ENCODE data around the gene RAD23A.

Gene RAD23A

GRCh38 chr19:12990431-12990830, 44.8 kb downstream of the RAD23A start:
- no peak for TF ChIP-seq ZFX (IDR thresholded peaks at IDR 0.05; ENCODE audit: borderline replicate concordance)
- no peak for TF ChIP-seq CTCF (IDR thresholded peaks at IDR 0.05)
- H3K27ac ChIP-seq = no peak overlapping the region

- no peak overlapping the region for H3K27ac ChIP-seq
Measured at GRCh38 chr19:12990853-12991252, 45.2 kb downstream of the RAD23A start.

GRCh38 chr19:12991296-12991695, 45.6 kb downstream of the RAD23A start:
- H3K27ac ChIP-seq = no peak overlapping the region
- TF ChIP-seq ZFX (IDR thresholded peaks at IDR 0.05; ENCODE audit: borderline replicate concordance) = no peak
- TF ChIP-seq CTCF (IDR thresholded peaks at IDR 0.05) = no peak

More at GRCh38 chr19:12990853-12991252, 45.2 kb downstream of the RAD23A start:
- TF ChIP-seq CTCF (IDR thresholded peaks at IDR 0.05) = no peak
- no peak for TF ChIP-seq ZFX (IDR thresholded peaks at IDR 0.05; ENCODE audit: borderline replicate concordance)

GRCh38 chr19:12992729-12993128, 47.1 kb downstream of the RAD23A start:
- no peak overlapping the region for H3K27ac ChIP-seq
- TF ChIP-seq CTCF (IDR thresholded peaks at IDR 0.05) (no peak), ZFX (IDR thresholded peaks at IDR 0.05; ENCODE audit: borderline replicate concordance) (no peak)

GRCh38 chr19:12993562-12993961, 47.9 kb downstream of the RAD23A start:
- TF ChIP-seq CTCF (IDR thresholded peaks at IDR 0.05) (no peak), ZFX (IDR thresholded peaks at IDR 0.05; ENCODE audit: borderline replicate concordance) (no peak)
- H3K27ac ChIP-seq = peak overlapping the region; percentile 99

GRCh38 chr19:12994701-12995595, 49.3 kb downstream of the RAD23A start, which contains the start of gene NFIX:
TSS of gene NFIX (plus strand) at chr19:12995475. CDS start at chr19:12995838, 363 bp downstream.
- peak within 1 kb of the TSS; percentile 99 for H3K27ac ChIP-seq
- TF ChIP-seq ZFX (IDR thresholded peaks at IDR 0.05; ENCODE audit: borderline replicate concordance) (no peak), CTCF (IDR thresholded peaks at IDR 0.05) (no peak)
